HCT116 (cell line): Measurements from ENCODE around the gene NXPE3.
A peak's percentile ranks its signal among the peaks of the same experiment; 100 is the strongest.

Experiments
- CTCF ChIP-seq, 3 experiments: fragments of 200-600 bp in 1 of 3; sonication (generic) in 1 of 3; IDR thresholded peaks in 2 of 3; conservative IDR thresholded peaks in 1 of 3; 2 replicates each; pipeline ENCODE4 v1.5.1; 2012 to 2017; ENCODE audit warnings: low read depth in 2 of 3, low read length in 2 of 3, antibody characterized with exemption in 1 of 3, borderline replicate concordance in 1 of 3, control low read depth in 1 of 3, mild to moderate bottlenecking in 1 of 3, mixed read lengths in 1 of 3, mixed run types in 1 of 3, moderate library complexity in 1 of 3; ENCODE audit not compliant: insufficient read depth in 1 of 3
- EZH2 ChIP-seq: fragments of 200-600 bp; sonication (generic); IDR thresholded peaks from 2 replicates; pipeline ENCODE4 v1.6.1; 2017; ENCODE audit warnings: antibody characterized with exemption, mixed run types
- POLR2A ChIP-seq: IDR thresholded peaks from 2 replicates; pipeline ENCODE4 v1.7.0; 2011; ENCODE audit warnings: borderline replicate concordance; ENCODE audit not compliant: insufficient read depth, insufficient read length; ENCODE audit errors: extremely low read depth

GRCh38 chr3:101809178-101810021, 30.4 kb downstream of the NXPE3 start:
- TF ChIP-seq EZH2, result no peak
- no peak for TF ChIP-seq POLR2A
- peak; percentile 49 to 81 (median 60); a peak in 5 of 6 replicates for TF ChIP-seq CTCF (IDR thresholded peaks at IDR 0.05 in 2 of 3, conservative IDR thresholded peaks at IDR 0.05 in 1 of 3; ENCODE audit: borderline replicate concordance in 1 of 3, insufficient read depth in 1 of 3, low read depth in 2 of 3, low read length in 2 of 3)
